GM12878 (cell line): ENCODE measurements around the gene FBLIM1. TPM values are rescaled to one million over a fixed set of nuclear protein-coding genes. Genes with fewer than 3 reads are reported as not detected.

Experiments used
- ATAC-seq: fragments of 200-7000 bp; cut with Tn5 transposase; 3 replicates; pipeline ENCODE4 v1.9.1; 2020; ENCODE audit warnings: mild to moderate bottlenecking, moderate library complexity
- BruUV-seq: library from RNA; stranded (reverse); fragments of 400-500 nt; replicated peaks from 2 replicates; lab custom pipeline; 2021; lab: Mats Ljungman, UMichigan
- CTCF ChIA-PET: fragments of 300-600 bp; sonication (Branson Sonifier 250); formaldehyde crosslinking; extraction: SDS; loops from one replicate; lab custom pipeline; 2021; ENCODE audit warnings: inconsistent platforms; lab: Yijun Ruan, JAX
- POLR2A ChIA-PET: fragments of 350-600 bp; formaldehyde crosslinking; extraction: SDS; loops from one replicate; lab custom pipeline; 2021; ENCODE audit warnings: inconsistent platforms; lab: Charles Lee
- RAD21 ChIA-PET: fragments of 300-600 bp; sonication (Branson Sonifier 250); formaldehyde crosslinking; loops from one replicate; lab custom pipeline; 2023; ENCODE audit warnings: antibody characterized with exemption; ENCODE audit not compliant: unreplicated experiment; lab: Charles Lee
- SMC1A ChIA-PET: fragments of 300-600 bp; sonication (Branson Sonifier 250); formaldehyde crosslinking; loops from one replicate; lab custom pipeline; 2023; ENCODE audit not compliant: unreplicated experiment, uncharacterized antibody; lab: Charles Lee
- DNase-seq: peaks from one replicate; pipeline ENCODE4 v3.0.0-alpha.2; 2011; ENCODE audit warnings: low read depth, low spot score
- FAIRE-seq: peaks from 3 replicates; lab custom pipeline; 2011; peaks lifted over from hg19 to GRCh38; lab: Jason Lieb, UNC
- H2AFZ ChIP-seq: 2 replicates; pipeline ENCODE4 v1.6.0; 2011; ENCODE audit warnings: low read depth, low read length, control low read depth; ENCODE audit not compliant: control insufficient read depth
- H3K27ac ChIP-seq: 2 replicates; pipeline ENCODE4 v1.5.1; 2011; ENCODE audit warnings: control low read depth; ENCODE audit not compliant: control insufficient read depth, insufficient read depth
- H3K27me3 ChIP-seq, 2 experiments: replicated peaks in 1 of 2; 2 replicates each; pipeline versions ENCODE4 v1.6.0 to v1.6.1; 2011; ENCODE audit warnings: low read length in 1 of 2; ENCODE audit not compliant: control insufficient read depth in 2 of 2, insufficient read depth in 2 of 2
- H3K36me3 ChIP-seq, 2 experiments: 2 replicates each; pipeline ENCODE4 v1.5.1; 2011; ENCODE audit warnings: low read length in 1 of 2; ENCODE audit not compliant: control insufficient read depth in 2 of 2, insufficient read depth in 2 of 2
- H3K4me1 ChIP-seq: 2 replicates; pipeline ENCODE4 v1.6.1; 2011; ENCODE audit warnings: mild to moderate bottlenecking, low read length, moderate library complexity, mixed read lengths; ENCODE audit not compliant: control insufficient read depth, insufficient read depth
- H3K4me2 ChIP-seq: 2 replicates; pipeline ENCODE4 v1.6.0; 2011; ENCODE audit warnings: control low read depth; ENCODE audit not compliant: control insufficient read depth, insufficient read depth
- H3K4me3 ChIP-seq: fragments of 200-600 bp; sonication (generic); 2 replicates; pipeline ENCODE4 v1.5.1; 2016
- H3K79me2 ChIP-seq: 2 replicates; pipeline ENCODE4 v1.6.0; 2011; ENCODE audit warnings: low read length; ENCODE audit not compliant: control insufficient read depth, insufficient read depth
- H3K9ac ChIP-seq: 2 replicates; pipeline ENCODE4 v1.8.0; 2011; ENCODE audit warnings: low read length, control low read depth, mixed read lengths; ENCODE audit not compliant: control insufficient read depth, insufficient read depth
- H3K9me3 ChIP-seq: replicated peaks from 3 replicates; pipeline ENCODE4 v1.5.1; 2011; ENCODE audit warnings: mild to moderate bottlenecking, low read length; ENCODE audit not compliant: control insufficient read depth, insufficient read depth
- H4K20me1 ChIP-seq: 2 replicates; pipeline ENCODE4 v1.6.0; 2011; ENCODE audit not compliant: control insufficient read depth, insufficient read depth
- CBX5 ChIP-seq: sonication (generic); IDR thresholded peaks from 2 replicates; pipeline ENCODE4 v1.6.1; 2016; ENCODE audit warnings: low read depth, moderate library complexity, mild to moderate bottlenecking, inconsistent platforms
- CHD1 ChIP-seq: IDR thresholded peaks from 2 replicates; pipeline ENCODE4 v1.6.1; 2012; ENCODE audit warnings: low read depth, low read length, improper control_type of control experiment
- CHD2 ChIP-seq: IDR thresholded peaks from 2 replicates; pipeline ENCODE4 v1.6.1; 2011; ENCODE audit warnings: low read depth, low read length, improper control_type of control experiment, borderline replicate concordance
- CREM ChIP-seq: IDR thresholded peaks from 2 replicates; pipeline ENCODE4 v1.6.1; 2014; ENCODE audit warnings: antibody characterized with exemption, low read depth
- HDGF ChIP-seq: fragments of 450-650 bp; IDR thresholded peaks from 2 replicates; pipeline ENCODE4 v1.6.1; 2016; ENCODE audit warnings: antibody characterized with exemption
- NR2C1 ChIP-seq: fragments of 450-650 bp; IDR thresholded peaks from 2 replicates; pipeline ENCODE4 v1.6.1; 2017; ENCODE audit warnings: antibody characterized with exemption, mild to moderate bottlenecking, moderate library complexity
- RBBP5 ChIP-seq: fragments of 200-600 bp; sonication (generic); conservative IDR thresholded peaks from 2 replicates; pipeline ENCODE4 v1.6.1; 2016
- RCOR1 ChIP-seq: conservative IDR thresholded peaks from 2 replicates; pipeline ENCODE4 v1.6.1; 2012; ENCODE audit warnings: low read depth, low read length, improper control_type of control experiment
- SIX5 ChIP-seq: IDR thresholded peaks from 2 replicates; pipeline ENCODE4 v1.6.1; 2011; ENCODE audit warnings: mild to moderate bottlenecking, low read depth, low read length, moderate library complexity; ENCODE audit not compliant: severe bottlenecking
- SREBF1 ChIP-seq: IDR thresholded peaks from 2 replicates; pipeline ENCODE4 v1.6.1; 2012; ENCODE audit warnings: mild to moderate bottlenecking, low read length
- YY1 ChIP-seq: IDR thresholded peaks from 2 replicates; pipeline ENCODE4 v1.6.1; 2011; ENCODE audit warnings: low read depth, mild to moderate bottlenecking, low read length
- WGBS: methylation state at CpG from one replicate; pipeline ENCODE4 v1.1.6; 2016; ENCODE audit warnings: low lambda C conversion rate; ENCODE audit not compliant: insufficient replicate concordance, insufficient coverage; ENCODE audit errors: missing lambda C conversion rate; 5-methylcytosine and 5-hydroxymethylcytosine counted together
- in situ Hi-C: fragments of 300-500 bp; cut with MboI; formaldehyde crosslinking; loops from 9 replicates; pipeline ENCODE4 v1.14.3; 2018; ENCODE audit warnings: mixed read lengths
- intact Hi-C: fragments of 100-400 bp; cut with micrococcal nuclease; formaldehyde crosslinking; loops from one replicate; pipeline ENCODE4 v1.14.2; 2022; ENCODE audit not compliant: unreplicated experiment
- polyA plus RNA-seq, 11 experiments: library from polyadenylated mRNA; depleted of rRNA in 4 of 11; unstranded in 6 of 11; stranded (reverse) in 5 of 11; fragments of >200 nt; fragmentation: Nextera tagmentation in 4 of 11; fragmentation: Illumina TruSeq in 1 of 11; extraction: Ambion mirVana in 4 of 11; extraction: Trizol in 1 of 11; gene quantifications; 1 replicate in 1 of 11; 2 replicates in 10 of 11; pipeline versions ENCODE4 v1.2.1 to v1.2.3, GENCODE V29; 2011 to 2016; ENCODE audit warnings: inconsistent platforms in 2 of 11, missing spikeins in 2 of 11, low read depth in 1 of 11
- total RNA-seq, 4 experiments: library from RNA; depleted of rRNA in 3 of 4; stranded (reverse); fragments of >200 nt in 3 of 4; fragmentation: Illumina TruSeq in 1 of 4; extraction: Trizol in 1 of 4; gene quantifications; 2 replicates each; pipeline versions ENCODE4 v1.2.1 to v1.2.3, GENCODE V29; 2013 to 2021
- TF ChIP-seq, protein P1 (sequence below): fragments of 450-650 bp; IDR thresholded peaks from 2 replicates; pipeline ENCODE4 v1.6.1; 2014; ENCODE audit warnings: mild to moderate bottlenecking
- TF ChIP-seq, protein P2 (sequence below): IDR thresholded peaks from 2 replicates; pipeline ENCODE4 v1.6.1; 2011; ENCODE audit warnings: low read depth, low read length, improper control_type of control experiment, borderline replicate concordance
- TF ChIP-seq, protein P3 (sequence below): fragments of 150-350 bp; IDR thresholded peaks from 2 replicates; pipeline ENCODE4 v1.6.1; 2014; ENCODE audit warnings: mild to moderate bottlenecking, low read depth, low read length
- TF ChIP-seq, protein P4 (sequence below): fragments of 450-650 bp; IDR thresholded peaks from 2 replicates; pipeline ENCODE4 v1.6.1; 2017; ENCODE audit warnings: low read depth, mild to moderate bottlenecking, moderate library complexity
- TF ChIP-seq, protein P5 (sequence below): fragments of 450-650 bp; IDR thresholded peaks from 2 replicates; pipeline ENCODE4 v1.6.1; 2017; ENCODE audit warnings: mild to moderate bottlenecking, low read depth, inconsistent platforms; ENCODE audit not compliant: poor library complexity, severe bottlenecking
- TF ChIP-seq, protein P6 (sequence below): fragments of 450-650 bp; IDR thresholded peaks from 2 replicates; pipeline ENCODE4 v1.6.1; 2017; ENCODE audit warnings: mild to moderate bottlenecking

FBLIM1 gene
- total and polyA plus RNA-seq, 10 of the 15 experiments (the other 5 are each of a cell fraction or from before 2014, with no cell fraction given) = 0.03 to 0.13 TPM; not detected in 8

DNA sequence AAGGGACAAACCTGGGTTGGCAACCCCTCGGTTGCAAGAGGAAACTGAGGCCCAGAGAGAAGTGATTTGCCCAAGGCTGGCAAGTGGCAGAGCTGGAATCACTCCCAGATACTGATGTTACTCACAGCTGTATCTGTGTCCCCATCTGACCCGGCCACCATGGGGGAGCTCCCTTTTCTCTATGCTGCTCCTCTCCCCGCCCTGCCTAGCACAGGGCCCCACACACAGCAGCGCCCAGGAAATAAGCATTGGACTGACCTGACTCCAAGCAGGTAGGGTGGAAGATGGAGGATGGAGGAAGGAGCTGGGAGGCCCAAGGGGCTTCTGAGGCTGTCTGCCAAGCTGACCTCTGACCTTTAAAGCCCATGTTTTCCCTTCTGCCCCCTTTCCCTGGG, 3.0 kb upstream of the FBLIM1 start:
- RAD21 ChIA-PET = no interaction called here
- H3K4me1 ChIP-seq = no peaks in the 10 kb centered on the region
- WGBS = 22% methylated on average over 4 of the region's 4 CpGs
- H3K4me2 ChIP-seq = no peak overlapping the region
- in situ Hi-C loops = no loop called here
- no peak overlapping the region for H3K4me3 ChIP-seq
- ATAC-seq (peak; percentile 30; the same call in 1 of the 3 replicates), DNase-seq (no peak), FAIRE-seq (no peak)
- intact Hi-C loops = no loop called here
- peaks cover 8 to 22% of the 10 kb centered on the region in 2 experiments; a peak in 3 of 4 replicates for H3K27me3 ChIP-seq
- H3K79me2 ChIP-seq = no peaks in the 10 kb centered on the region
- CTCF ChIA-PET = no interaction called here
- POLR2A ChIA-PET = interaction anchor here (0.6 kb wide), 1 partner anchor 201 kb away, joined by 6 read pairs; no protein-coding TSS in a partner anchor
- H3K36me3 ChIP-seq = no peaks in the 10 kb centered on the region
- no peaks in the 10 kb centered on the region for H4K20me1 ChIP-seq
- H3K9ac ChIP-seq = no peak overlapping the region
- BruUV-seq = no TSS peak
- H3K9me3 ChIP-seq = no peaks in the 10 kb centered on the region
- SMC1A ChIA-PET = no interaction called here
- no peak overlapping the region for H3K27ac ChIP-seq
- H2AFZ ChIP-seq = no peak overlapping the region
- TF ChIP-seq CBX5 (no peak), CHD2 (no peak), RCOR1 (no peak), CREM (no peak), SREBF1 (no peak), NR2C1 (no peak), HDGF (no peak), YY1 (no peak), SIX5 (no peak), RBBP5 (no peak), CHD1 (no peak)
- TF ChIP-seq, protein P1, sequence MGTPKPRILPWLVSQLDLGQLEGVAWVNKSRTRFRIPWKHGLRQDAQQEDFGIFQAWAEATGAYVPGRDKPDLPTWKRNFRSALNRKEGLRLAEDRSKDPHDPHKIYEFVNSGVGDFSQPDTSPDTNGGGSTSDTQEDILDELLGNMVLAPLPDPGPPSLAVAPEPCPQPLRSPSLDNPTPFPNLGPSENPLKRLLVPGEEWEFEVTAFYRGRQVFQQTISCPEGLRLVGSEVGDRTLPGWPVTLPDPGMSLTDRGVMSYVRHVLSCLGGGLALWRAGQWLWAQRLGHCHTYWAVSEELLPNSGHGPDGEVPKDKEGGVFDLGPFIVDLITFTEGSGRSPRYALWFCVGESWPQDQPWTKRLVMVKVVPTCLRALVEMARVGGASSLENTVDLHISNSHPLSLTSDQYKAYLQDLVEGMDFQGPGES = no peak
- TF ChIP-seq, protein P2, sequence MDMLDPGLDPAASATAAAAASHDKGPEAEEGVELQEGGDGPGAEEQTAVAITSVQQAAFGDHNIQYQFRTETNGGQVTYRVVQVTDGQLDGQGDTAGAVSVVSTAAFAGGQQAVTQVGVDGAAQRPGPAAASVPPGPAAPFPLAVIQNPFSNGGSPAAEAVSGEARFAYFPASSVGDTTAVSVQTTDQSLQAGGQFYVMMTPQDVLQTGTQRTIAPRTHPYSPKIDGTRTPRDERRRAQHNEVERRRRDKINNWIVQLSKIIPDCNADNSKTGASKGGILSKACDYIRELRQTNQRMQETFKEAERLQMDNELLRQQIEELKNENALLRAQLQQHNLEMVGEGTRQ = no peak
- TF ChIP-seq, protein P3, sequence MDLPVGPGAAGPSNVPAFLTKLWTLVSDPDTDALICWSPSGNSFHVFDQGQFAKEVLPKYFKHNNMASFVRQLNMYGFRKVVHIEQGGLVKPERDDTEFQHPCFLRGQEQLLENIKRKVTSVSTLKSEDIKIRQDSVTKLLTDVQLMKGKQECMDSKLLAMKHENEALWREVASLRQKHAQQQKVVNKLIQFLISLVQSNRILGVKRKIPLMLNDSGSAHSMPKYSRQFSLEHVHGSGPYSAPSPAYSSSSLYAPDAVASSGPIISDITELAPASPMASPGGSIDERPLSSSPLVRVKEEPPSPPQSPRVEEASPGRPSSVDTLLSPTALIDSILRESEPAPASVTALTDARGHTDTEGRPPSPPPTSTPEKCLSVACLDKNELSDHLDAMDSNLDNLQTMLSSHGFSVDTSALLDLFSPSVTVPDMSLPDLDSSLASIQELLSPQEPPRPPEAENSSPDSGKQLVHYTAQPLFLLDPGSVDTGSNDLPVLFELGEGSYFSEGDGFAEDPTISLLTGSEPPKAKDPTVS = no peak
- TF ChIP-seq, protein P4, sequence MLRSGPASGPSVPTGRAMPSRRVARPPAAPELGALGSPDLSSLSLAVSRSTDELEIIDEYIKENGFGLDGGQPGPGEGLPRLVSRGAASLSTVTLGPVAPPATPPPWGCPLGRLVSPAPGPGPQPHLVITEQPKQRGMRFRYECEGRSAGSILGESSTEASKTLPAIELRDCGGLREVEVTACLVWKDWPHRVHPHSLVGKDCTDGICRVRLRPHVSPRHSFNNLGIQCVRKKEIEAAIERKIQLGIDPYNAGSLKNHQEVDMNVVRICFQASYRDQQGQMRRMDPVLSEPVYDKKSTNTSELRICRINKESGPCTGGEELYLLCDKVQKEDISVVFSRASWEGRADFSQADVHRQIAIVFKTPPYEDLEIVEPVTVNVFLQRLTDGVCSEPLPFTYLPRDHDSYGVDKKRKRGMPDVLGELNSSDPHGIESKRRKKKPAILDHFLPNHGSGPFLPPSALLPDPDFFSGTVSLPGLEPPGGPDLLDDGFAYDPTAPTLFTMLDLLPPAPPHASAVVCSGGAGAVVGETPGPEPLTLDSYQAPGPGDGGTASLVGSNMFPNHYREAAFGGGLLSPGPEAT = no peak
- TF ChIP-seq, protein P5, sequence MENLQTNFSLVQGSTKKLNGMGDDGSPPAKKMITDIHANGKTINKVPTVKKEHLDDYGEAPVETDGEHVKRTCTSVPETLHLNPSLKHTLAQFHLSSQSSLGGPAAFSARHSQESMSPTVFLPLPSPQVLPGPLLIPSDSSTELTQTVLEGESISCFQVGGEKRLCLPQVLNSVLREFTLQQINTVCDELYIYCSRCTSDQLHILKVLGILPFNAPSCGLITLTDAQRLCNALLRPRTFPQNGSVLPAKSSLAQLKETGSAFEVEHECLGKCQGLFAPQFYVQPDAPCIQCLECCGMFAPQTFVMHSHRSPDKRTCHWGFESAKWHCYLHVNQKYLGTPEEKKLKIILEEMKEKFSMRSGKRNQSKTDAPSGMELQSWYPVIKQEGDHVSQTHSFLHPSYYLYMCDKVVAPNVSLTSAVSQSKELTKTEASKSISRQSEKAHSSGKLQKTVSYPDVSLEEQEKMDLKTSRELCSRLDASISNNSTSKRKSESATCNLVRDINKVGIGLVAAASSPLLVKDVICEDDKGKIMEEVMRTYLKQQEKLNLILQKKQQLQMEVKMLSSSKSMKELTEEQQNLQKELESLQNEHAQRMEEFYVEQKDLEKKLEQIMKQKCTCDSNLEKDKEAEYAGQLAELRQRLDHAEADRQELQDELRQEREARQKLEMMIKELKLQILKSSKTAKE = no peak
- TF ChIP-seq, protein P6, sequence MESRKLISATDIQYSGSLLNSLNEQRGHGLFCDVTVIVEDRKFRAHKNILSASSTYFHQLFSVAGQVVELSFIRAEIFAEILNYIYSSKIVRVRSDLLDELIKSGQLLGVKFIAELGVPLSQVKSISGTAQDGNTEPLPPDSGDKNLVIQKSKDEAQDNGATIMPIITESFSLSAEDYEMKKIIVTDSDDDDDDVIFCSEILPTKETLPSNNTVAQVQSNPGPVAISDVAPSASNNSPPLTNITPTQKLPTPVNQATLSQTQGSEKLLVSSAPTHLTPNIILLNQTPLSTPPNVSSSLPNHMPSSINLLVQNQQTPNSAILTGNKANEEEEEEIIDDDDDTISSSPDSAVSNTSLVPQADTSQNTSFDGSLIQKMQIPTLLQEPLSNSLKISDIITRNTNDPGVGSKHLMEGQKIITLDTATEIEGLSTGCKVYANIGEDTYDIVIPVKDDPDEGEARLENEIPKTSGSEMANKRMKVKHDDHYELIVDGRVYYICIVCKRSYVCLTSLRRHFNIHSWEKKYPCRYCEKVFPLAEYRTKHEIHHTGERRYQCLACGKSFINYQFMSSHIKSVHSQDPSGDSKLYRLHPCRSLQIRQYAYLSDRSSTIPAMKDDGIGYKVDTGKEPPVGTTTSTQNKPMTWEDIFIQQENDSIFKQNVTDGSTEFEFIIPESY = no peak
